22Rv1 (cell line): Measurements from ENCODE around the gene TMEM233.

Experiments
- H3K27ac ChIP-seq: fragments of 450-650 bp; 2 replicates; pipeline ENCODE4 v1.5.1; 2017
- ZFX ChIP-seq: fragments of 450-650 bp; IDR thresholded peaks from 2 replicates; pipeline ENCODE4 v1.6.1; 2017; ENCODE audit warnings: antibody characterized with exemption, borderline replicate concordance
- TF ChIP-seq, protein P1 (sequence below): fragments of 450-650 bp; IDR thresholded peaks from 2 replicates; pipeline ENCODE4 v1.5.1; 2017; ENCODE audit warnings: mild to moderate bottlenecking

TMEM233 gene

DNA sequence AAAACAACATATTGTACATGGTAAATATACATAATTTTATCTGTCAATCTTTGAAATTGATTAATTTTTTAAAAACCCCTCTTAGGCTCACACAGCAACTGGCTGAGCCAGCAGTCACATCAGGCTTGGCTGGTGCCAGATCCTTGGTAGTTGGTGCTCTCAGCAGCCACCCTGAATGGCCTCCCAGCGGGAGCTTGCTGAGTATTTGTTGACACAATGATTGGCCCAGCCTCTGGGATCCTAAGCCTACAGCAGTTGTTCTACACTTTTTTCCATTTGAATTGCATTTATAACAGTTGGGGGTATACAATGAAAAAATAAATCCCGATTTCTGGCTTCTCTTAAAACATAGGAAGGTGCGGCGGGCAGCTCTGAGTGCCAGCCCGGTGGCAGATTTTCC is 85.5 kb downstream of the TMEM233 start:
- TF ChIP-seq ZFX, result no peak
- TF ChIP-seq, protein P1, sequence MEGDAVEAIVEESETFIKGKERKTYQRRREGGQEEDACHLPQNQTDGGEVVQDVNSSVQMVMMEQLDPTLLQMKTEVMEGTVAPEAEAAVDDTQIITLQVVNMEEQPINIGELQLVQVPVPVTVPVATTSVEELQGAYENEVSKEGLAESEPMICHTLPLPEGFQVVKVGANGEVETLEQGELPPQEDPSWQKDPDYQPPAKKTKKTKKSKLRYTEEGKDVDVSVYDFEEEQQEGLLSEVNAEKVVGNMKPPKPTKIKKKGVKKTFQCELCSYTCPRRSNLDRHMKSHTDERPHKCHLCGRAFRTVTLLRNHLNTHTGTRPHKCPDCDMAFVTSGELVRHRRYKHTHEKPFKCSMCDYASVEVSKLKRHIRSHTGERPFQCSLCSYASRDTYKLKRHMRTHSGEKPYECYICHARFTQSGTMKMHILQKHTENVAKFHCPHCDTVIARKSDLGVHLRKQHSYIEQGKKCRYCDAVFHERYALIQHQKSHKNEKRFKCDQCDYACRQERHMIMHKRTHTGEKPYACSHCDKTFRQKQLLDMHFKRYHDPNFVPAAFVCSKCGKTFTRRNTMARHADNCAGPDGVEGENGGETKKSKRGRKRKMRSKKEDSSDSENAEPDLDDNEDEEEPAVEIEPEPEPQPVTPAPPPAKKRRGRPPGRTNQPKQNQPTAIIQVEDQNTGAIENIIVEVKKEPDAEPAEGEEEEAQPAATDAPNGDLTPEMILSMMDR, result no peak
- H3K27ac ChIP-seq, result no peak overlapping the region

DNA sequence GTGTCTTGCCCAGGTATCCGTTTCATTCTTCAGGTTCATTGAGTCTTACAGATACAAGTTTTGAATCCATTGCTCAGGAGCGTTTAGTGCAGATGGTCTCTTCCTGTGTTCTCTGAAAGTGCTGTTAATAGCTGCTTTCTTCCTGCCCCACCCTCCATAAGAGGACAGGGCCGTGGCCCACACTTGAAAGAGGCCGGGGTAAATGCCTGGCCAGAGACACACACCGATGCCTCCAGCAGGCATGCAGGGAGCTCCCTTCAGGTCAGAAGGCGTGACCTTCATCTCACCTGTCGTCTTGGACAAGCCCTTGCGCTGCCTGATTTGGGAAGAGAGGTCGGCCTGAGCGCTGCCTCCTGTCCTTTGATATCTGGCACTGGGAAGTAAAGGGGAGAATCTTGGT is 85.9 kb downstream of the TMEM233 start:
- TF ChIP-seq, protein P1, result no peak
- TF ChIP-seq ZFX, result no peak

DNA sequence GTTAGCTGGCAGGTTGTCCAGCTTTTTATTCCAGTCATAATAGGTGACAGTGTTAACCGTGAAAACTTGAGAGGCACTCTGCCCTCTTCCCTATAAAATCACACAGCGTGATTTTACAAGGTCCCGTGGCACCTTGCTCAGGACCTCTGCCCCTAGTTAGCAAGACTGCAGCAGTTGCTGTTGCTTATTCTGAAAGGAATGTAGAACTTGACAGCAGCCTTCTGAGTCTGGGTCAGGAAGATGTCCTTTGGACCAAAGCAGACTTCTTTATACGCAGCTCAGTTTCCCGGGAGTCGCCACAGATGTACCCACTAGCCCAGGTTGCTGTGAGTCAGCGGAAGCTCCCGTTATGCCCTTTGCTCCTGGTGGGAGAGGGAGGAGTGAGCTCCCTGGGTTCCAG is 87.5 kb downstream of the TMEM233 start:
- TF ChIP-seq, protein P1, result no peak
- no peak for TF ChIP-seq ZFX
- H3K27ac ChIP-seq, result peak overlapping the region; percentile 7; the same call in 1 of the 2 replicates

More for the DNA sequence above, 85.9 kb downstream of the TMEM233 start:
- H3K27ac ChIP-seq, result no peak overlapping the region

DNA sequence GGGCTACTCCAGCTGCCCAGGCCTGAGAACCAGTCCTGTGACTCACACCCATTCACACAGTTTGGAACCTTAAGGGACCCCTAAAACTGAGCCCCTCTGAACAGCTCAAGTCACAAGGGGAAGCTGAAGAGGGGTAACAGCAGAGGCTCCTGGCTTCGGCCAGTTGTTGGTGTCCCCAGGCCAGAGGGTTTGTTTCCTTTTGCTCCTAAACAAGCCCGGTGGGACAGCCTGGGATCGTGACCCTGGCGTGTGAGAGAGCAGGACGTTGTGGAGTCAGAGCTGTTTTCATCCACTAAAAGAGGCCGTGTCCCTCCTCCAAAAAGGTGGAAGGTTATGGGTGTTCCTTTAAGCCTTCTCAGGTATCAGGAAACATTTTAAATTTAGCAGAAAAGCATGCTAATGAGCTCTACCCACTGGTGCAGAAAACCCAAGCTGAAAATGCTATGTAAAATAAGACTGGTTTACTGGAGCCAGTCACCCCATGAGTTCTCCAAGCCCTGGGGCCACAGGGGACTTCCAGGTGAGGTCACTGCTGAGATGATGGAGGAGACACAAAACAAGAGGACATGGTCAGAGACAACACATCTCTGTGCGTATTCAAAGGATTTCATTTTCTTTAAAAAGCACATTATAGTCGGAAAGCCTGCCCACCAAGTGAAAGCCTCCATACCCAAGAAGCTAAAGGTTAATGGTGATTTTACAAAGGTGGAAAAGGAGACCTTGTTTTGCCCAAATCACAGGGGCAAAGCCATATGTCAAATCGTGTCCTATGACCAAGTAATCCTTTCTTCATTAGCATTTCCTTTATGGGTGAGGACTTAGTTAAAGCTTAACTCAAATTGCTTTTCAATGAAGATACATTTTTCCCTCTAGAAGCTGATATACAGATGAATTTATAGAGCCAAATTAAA is 88.4 kb downstream of the TMEM233 start:
- H3K27ac ChIP-seq, result peak overlapping the region; percentile 6; the same call in 1 of the 2 replicates
- TF ChIP-seq ZFX, result no peak
- TF ChIP-seq, protein P1, result no peak

DNA sequence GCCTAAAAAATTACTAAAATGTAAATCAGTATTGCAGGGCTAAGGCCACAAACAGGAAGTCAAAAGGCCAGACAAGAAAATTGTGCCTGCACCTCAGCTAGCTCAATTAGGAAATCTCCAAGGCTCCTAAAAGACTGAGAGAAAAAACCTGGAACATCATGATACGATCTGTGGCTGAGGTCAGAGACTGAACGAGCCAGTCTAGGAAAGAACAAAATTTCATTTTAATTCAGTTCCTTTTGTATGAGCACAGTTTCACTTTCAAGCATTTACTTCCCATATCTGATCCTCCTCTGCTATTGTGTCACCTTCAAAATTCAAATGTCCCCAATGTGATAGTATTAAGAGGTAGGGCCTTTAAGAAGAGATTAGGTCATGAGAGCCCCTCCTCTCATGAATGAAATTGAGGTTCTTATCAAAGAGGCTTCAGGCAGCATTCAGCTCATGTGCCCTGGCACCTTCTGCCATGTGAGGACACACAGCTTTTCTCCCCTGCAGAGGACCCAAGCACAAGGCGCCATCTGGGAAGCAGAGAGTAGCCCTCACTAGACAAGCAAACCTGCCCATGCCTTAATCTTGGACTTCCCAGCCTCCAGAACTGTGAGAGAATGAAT is 89.2 kb downstream of the TMEM233 start:
- TF ChIP-seq, protein P1, result no peak
- no peak for TF ChIP-seq ZFX
- H3K27ac ChIP-seq, result peak overlapping the region; percentile 6; the same call in 1 of the 2 replicates

DNA sequence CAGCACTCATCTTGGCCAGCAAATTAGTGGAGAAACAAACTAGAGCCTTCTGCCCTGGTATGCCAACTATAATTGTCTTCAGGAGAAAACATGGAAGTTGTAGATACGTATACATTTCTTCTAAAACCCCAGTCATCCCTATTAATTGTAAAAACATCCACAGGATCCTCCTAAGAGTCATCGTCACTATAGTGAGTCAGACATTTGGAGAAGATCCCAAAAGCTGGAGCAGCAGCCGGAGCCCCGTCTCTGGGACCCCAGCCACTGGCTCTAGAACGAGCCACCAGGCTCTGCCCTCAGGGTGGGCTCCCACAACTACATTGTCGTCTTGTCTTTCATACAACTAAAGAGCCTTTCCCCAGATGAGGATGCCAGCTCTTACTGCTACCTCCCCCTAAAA is 89.8 kb downstream of the TMEM233 start:
- H3K27ac ChIP-seq, result no peak overlapping the region
- TF ChIP-seq, protein P1, result no peak
- no peak for TF ChIP-seq ZFX

DNA sequence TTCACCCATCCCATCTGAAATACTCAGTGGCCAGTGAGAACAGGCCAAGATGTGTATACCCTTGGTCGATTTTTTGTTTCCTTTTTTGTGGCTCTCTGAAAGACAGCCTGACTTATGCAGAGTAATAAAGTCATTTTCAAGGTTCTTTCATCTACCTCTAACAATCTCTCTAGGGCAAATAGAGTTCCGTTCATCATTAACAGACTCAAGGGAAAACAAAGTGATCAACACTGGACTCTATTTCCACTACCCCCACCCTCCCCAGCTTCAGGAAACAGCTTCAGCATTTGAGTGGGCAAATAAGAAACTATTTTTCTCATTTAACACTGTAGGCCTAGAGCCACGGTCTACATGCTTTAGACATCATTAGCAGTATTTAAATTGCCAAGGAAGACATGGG is 90.2 kb downstream of the TMEM233 start:
- no peak for TF ChIP-seq ZFX
- TF ChIP-seq, protein P1, result no peak
- no peak overlapping the region for H3K27ac ChIP-seq
